Subcutaneous abdominal adipose tissue (tissue), 5 donors: ENCODE results near the gene APBB1IP.
"Not testable (repeated sequence)": the region's sequence is repeated elsewhere in the genome, so short reads cannot be mapped to it uniquely, and the experiment has no call there.

Experiments
- H3K27ac ChIP-seq: one replicate; pipeline ENCODE4 v1.7.0; 2013; ENCODE audit warnings: low read depth, mild to moderate bottlenecking, inconsistent platforms, low read length, moderate library complexity
- H3K27me3 ChIP-seq, 5 donors: one replicate each; pipeline ENCODE4 v1.7.0; 2013; ENCODE audit warnings: low read length in 5 of 5, inconsistent platforms in 1 of 5; ENCODE audit not compliant: control insufficient read depth in 5 of 5, insufficient read depth in 4 of 5
- H3K36me3 ChIP-seq, 5 donors: one replicate each; pipeline ENCODE4 v1.7.0; 2013; ENCODE audit warnings: low read length in 5 of 5; ENCODE audit not compliant: control insufficient read depth in 5 of 5, insufficient read depth in 5 of 5
- H3K4me1 ChIP-seq, 5 donors: one replicate each; pipeline ENCODE4 v1.7.0; 2013; ENCODE audit warnings: low read length in 5 of 5, mild to moderate bottlenecking in 3 of 5, moderate library complexity in 1 of 5; ENCODE audit not compliant: control insufficient read depth in 5 of 5, insufficient read depth in 5 of 5
- H3K4me3 ChIP-seq, 5 donors: one replicate each; pipeline ENCODE4 v1.7.0; 2013; ENCODE audit warnings: low read length in 5 of 5, low read depth in 1 of 5
- H3K9ac ChIP-seq, 5 donors: one replicate each; pipeline ENCODE4 v1.7.0; 2013; ENCODE audit warnings: low read length in 5 of 5, mild to moderate bottlenecking in 4 of 5, moderate library complexity in 3 of 5
- H3K9me3 ChIP-seq, 5 donors: one replicate each; pipeline ENCODE4 v1.7.0; 2013; ENCODE audit warnings: low read length in 5 of 5; ENCODE audit not compliant: control insufficient read depth in 5 of 5
- donor health status: healthy.
- donor health status: healthy.
- donor health status: healthy.
- donor health status: healthy.
- donor health status: healthy.

Gene APBB1IP

DNA sequence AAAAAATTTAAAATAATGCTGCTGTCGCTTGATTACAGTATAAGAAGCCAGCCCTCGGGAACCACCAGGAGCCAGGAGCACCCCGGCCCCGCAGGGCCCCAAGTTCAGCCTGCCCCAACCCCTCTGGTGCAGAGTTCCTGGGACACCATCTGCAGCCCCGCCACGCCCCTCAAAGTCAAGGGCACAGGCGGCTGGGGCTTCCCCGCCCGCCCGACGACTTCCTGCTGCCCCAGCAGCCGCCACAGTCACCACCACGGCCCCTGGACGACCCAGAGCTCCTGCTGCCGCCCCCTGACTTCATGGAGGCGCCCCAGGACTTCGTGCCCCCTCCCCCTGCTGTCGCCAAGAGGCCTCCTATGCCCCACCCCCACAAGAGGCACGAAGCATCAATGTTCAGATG is 155.8 kb downstream of the APBB1IP start:
- Histone ChIP-seq H3K27ac (no peak overlapping the region), H3K36me3 (peaks cover 0 to 8% (median 4%) of the 10 kb centered on the region in 5 donors), H3K9ac (no peak overlapping the region), H3K9me3 (no peaks in the 10 kb centered on the region), H3K4me1 (no peaks in the 10 kb centered on the region), H3K27me3 (no peaks in the 10 kb centered on the region), H3K4me3 (no peak overlapping the region)

- not testable (repeated sequence) for H3K9me3 ChIP-seq, H3K27me3 ChIP-seq, H3K36me3 ChIP-seq, H3K4me1 ChIP-seq, H3K27ac ChIP-seq, H3K4me3 ChIP-seq, H3K9ac ChIP-seq
These were observed 165.1 kb downstream of the APBB1IP start for GRCh38 chr10:26603283-26603682.

DNA sequence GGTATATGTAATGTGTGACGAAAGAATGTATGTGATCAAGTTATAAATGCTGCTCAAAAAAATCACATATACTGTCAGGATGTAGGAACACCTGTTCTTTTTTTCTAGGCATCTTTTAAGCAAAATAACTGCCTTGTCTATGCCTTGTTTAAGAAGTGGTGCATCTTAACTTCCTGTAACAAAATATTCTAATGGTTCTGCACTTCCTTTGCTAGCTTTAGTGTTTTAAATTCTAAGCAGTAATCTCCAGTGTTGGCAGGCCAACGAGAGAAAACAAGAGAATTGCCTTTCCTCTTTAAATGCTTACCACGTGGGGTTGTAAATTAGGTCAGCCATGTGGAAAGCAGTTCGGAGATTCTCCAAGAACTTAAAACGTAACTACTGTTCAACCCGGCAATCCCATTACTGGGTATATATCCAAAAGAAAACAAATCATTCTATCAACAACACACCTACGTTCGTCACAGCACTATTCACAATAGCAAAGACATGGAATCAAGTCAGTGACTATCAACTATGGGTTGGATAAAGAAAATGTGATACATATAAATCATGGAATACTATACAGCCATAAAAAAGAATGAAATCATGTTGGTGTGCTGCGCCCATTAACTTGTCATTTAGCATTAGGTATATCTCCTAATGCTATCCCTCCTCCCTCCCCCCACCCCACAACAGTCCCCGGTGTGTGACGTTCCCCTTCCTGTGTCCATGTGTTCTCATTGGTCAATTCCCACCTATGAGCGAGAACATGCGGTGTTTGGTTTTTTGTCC is 166.4 kb downstream of the APBB1IP start:
- H3K9ac ChIP-seq, H3K4me3 ChIP-seq, H3K9me3 ChIP-seq, H3K27ac ChIP-seq, H3K4me1 ChIP-seq, H3K27me3 ChIP-seq, H3K36me3 ChIP-seq: not testable (repeated sequence)

- H3K4me1 ChIP-seq, H3K27ac ChIP-seq, H3K27me3 ChIP-seq, H3K9me3 ChIP-seq, H3K36me3 ChIP-seq, H3K9ac ChIP-seq, H3K4me3 ChIP-seq: not testable (repeated sequence)
These were observed 168.3 kb downstream of the APBB1IP start for GRCh38 chr10:26606389-26606877.

GRCh38 chr10:26612151-26612915 is 174.2 kb downstream of the APBB1IP start:
- Histone ChIP-seq H3K27me3 (no peaks in the 10 kb centered on the region), H3K9me3 (no peaks in the 10 kb centered on the region), H3K27ac (no peak overlapping the region), H3K36me3 (no peaks in the 10 kb centered on the region), H3K9ac (no peak overlapping the region), H3K4me3 (no peak overlapping the region), H3K4me1 (no peaks in the 10 kb centered on the region)
